WTC11 (cell line): ENCODE measurements around the gene MAP7D1. TPM values are rescaled to one million over a fixed set of nuclear protein-coding genes. Genes with fewer than 3 reads are reported as not detected.

Experiments used
- ATAC-seq: fragments of 200-7000 bp; cut with Tn5 transposase; 2 replicates; pipeline ENCODE4 v1.10.0; 2021; ENCODE audit warnings: mild to moderate bottlenecking, moderate library complexity
- CTCF ChIA-PET: fragments of 300-600 bp; sonication (Branson Sonifier 250); formaldehyde crosslinking; loops from one replicate; lab custom pipeline; 2021; ENCODE audit warnings: antibody characterized with exemption; lab: Charles Lee
- POLR2A ChIA-PET: fragments of 350-600 bp; sonication (Branson Sonifier 250); formaldehyde crosslinking; loops from one replicate; lab custom pipeline; 2021; ENCODE audit warnings: antibody characterized with exemption; lab: Charles Lee
- DNase-seq: peaks from one replicate; pipeline ENCODE4 v3.0.0; 2021; ENCODE audit warnings: low spot score
- H3K27ac Mint-ChIP-seq: 2 replicates; pipeline ENCODE4 v1.8.0; 2021; ENCODE audit warnings: mixed read lengths
- H3K27me3 Mint-ChIP-seq: 2 replicates; pipeline ENCODE4 v1.8.0; 2021; ENCODE audit warnings: low read depth, mild to moderate bottlenecking, moderate library complexity, mixed read lengths
- H3K36me3 Mint-ChIP-seq: 2 replicates; pipeline ENCODE4 v1.8.0; 2021; ENCODE audit warnings: mixed read lengths
- H3K4me1 Mint-ChIP-seq: 2 replicates; pipeline ENCODE4 v1.8.0; 2022; ENCODE audit warnings: mixed read lengths
- H3K4me3 Mint-ChIP-seq: 2 replicates; pipeline ENCODE4 v1.8.0; 2021; ENCODE audit warnings: mild to moderate bottlenecking, moderate library complexity, mixed read lengths
- H3K9me3 Mint-ChIP-seq: 2 replicates; pipeline ENCODE4 v1.8.0; 2021; ENCODE audit warnings: mixed read lengths
- ARID4B ChIP-seq: sonication (generic); formaldehyde crosslinking; IDR thresholded peaks from 2 replicates; pipeline ENCODE4 v1.8.0; 2023; ENCODE audit warnings: missing genetic modification reagents, mild to moderate bottlenecking, borderline replicate concordance
- ATF6 ChIP-seq: sonication (generic); formaldehyde crosslinking; IDR thresholded peaks from 2 replicates; pipeline ENCODE4 v1.8.1; 2023; ENCODE audit warnings: mild to moderate bottlenecking, missing genetic modification reagents
- CREM ChIP-seq: sonication (generic); formaldehyde crosslinking; IDR thresholded peaks from 2 replicates; pipeline ENCODE4 v1.8.1; 2022; ENCODE audit warnings: mild to moderate bottlenecking, missing genetic modification reagents, moderate library complexity
- ESRRA ChIP-seq: sonication (generic); formaldehyde crosslinking; IDR thresholded peaks from 2 replicates; pipeline ENCODE4 v1.8.1; 2022; ENCODE audit warnings: mild to moderate bottlenecking, missing genetic modification reagents, borderline replicate concordance
- ETV6 ChIP-seq: sonication (generic); formaldehyde crosslinking; IDR thresholded peaks from 2 replicates; pipeline ENCODE4 v1.8.1; 2022; ENCODE audit warnings: mild to moderate bottlenecking, missing genetic modification reagents
- FOXJ3 ChIP-seq: sonication (generic); formaldehyde crosslinking; IDR thresholded peaks from 2 replicates; pipeline ENCODE4 v1.9.0; 2021; ENCODE audit warnings: missing genetic modification reagents, mild to moderate bottlenecking, borderline replicate concordance
- HMGXB4 ChIP-seq: sonication (generic); formaldehyde crosslinking; IDR thresholded peaks from 2 replicates; pipeline ENCODE4 v1.8.1; 2023; ENCODE audit warnings: mild to moderate bottlenecking, moderate library complexity, missing genetic modification reagents
- JUN ChIP-seq: sonication (generic); formaldehyde crosslinking; IDR thresholded peaks from 2 replicates; pipeline ENCODE4 v1.8.0; 2023; ENCODE audit warnings: mild to moderate bottlenecking, missing genetic modification reagents
- MAX ChIP-seq: sonication (generic); formaldehyde crosslinking; IDR thresholded peaks from 2 replicates; pipeline ENCODE4 v1.8.0; 2022; ENCODE audit warnings: mild to moderate bottlenecking, missing genetic modification reagents
- NFATC4 ChIP-seq: fragments of 250-450 bp; sonication (Bioruptor Pico); IDR thresholded peaks from 2 replicates; pipeline ENCODE4 v1.9.0; 2021; ENCODE audit warnings: mild to moderate bottlenecking
- PRRX2 ChIP-seq: fragments of 250-450 bp; sonication (Bioruptor Pico); IDR thresholded peaks from 2 replicates; pipeline ENCODE4 v1.8.0; 2021; ENCODE audit warnings: mild to moderate bottlenecking
- RELA ChIP-seq: sonication (generic); formaldehyde crosslinking; IDR thresholded peaks from 2 replicates; pipeline ENCODE4 v1.8.1; 2022; ENCODE audit warnings: missing genetic modification reagents, mild to moderate bottlenecking, borderline replicate concordance
- TEAD4 ChIP-seq: sonication (generic); formaldehyde crosslinking; IDR thresholded peaks from 2 replicates; pipeline ENCODE4 v1.8.0; 2022; ENCODE audit warnings: mild to moderate bottlenecking, missing genetic modification reagents
- ZNF219 ChIP-seq: sonication (generic); formaldehyde crosslinking; IDR thresholded peaks from 2 replicates; pipeline ENCODE4 v1.8.0; 2023; ENCODE audit warnings: missing genetic modification reagents, mild to moderate bottlenecking, borderline replicate concordance
- ZNF232 ChIP-seq: sonication (generic); formaldehyde crosslinking; IDR thresholded peaks from 2 replicates; pipeline ENCODE4 v1.8.0; 2022; ENCODE audit warnings: mild to moderate bottlenecking, missing genetic modification reagents
- ZNF396 ChIP-seq: fragments of 250-450 bp; sonication (Bioruptor Pico); IDR thresholded peaks from 2 replicates; pipeline ENCODE4 v1.8.0; 2021; ENCODE audit warnings: mild to moderate bottlenecking, moderate library complexity, borderline replicate concordance
- total RNA-seq: library from RNA; stranded (reverse); gene quantifications from 3 replicates; pipeline ENCODE4 v1.2.3, GENCODE V29; 2021
- TF ChIP-seq, protein P1 (sequence below): sonication (generic); formaldehyde crosslinking; IDR thresholded peaks from 2 replicates; pipeline ENCODE4 v1.8.1; 2023; ENCODE audit warnings: mild to moderate bottlenecking, missing genetic modification reagents

MAP7D1 gene
- total RNA-seq, 1 experiment from 2014 or later: 88.7 TPM

DNA sequence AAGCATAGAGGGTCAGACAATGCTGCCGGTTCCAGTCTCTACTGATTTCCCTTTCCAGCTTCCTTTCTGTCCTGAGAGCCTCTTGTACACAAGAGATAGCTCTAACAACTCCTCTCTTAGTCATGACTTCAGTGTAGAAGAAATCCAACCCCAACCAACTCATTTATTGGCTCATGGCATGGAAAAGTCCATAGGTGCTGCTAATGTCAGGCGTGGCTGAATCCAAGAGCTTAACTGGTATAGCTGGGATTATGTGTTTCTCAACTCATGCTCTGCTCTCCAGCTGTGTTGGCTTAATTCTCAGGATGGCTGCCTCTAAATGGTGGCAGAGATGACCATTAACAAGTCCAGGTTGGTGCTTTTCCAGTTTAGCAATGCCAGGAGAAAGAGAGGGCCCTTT, 55.9 kb downstream of the MAP7D1 start:
- CTCF ChIA-PET: interaction anchor here (1.0 to 1.5 kb wide), 4 partner anchors 12 to 115 kb away, joined by 3 to 7 read pairs (median 4); partner anchors contain the start of genes THRAP3 and TRAPPC3
- POLR2A ChIA-PET: interaction anchor here (0.7 to 1.0 kb wide), 2 partner anchors 12 to 13 kb away, joined by 3 to 4 read pairs; partner anchors contain the start of gene THRAP3

DNA sequence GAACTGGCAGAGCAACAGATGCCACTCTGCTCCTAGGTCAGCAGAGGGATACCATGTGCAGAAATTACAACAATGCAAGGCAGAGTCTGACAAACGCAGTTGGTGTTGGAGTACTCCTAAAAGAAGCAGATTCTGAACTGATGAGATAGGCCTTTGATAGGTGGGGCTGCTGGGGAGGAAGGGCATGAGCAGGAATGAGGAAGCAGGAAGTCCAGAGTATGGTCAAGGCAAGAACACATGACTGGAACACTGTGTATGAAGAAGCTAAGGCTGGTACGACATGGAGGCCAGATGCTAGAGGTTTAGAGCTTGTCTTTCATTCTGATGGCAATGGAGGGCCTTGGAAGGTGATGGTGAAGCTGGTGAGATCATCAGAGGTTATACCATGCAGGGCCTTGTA, 56.8 kb downstream of the MAP7D1 start:
- DNase-seq (no peak), ATAC-seq (no peak)
- ChIA-PET POLR2A (no interaction called here), CTCF (interaction anchor here (1.0 kb wide), 2 partner anchors 12 to 116 kb away, joined by 3 read pairs; no protein-coding TSS in a partner anchor)
- Mint-ChIP-seq H3K9me3 (no peaks in the 10 kb centered on the region), H3K27ac (no peak overlapping the region), H3K27me3 (no peaks in the 10 kb centered on the region; the same call in 1 of the 2 replicates), H3K4me3 (no peak overlapping the region), H3K4me1 (no peaks in the 10 kb centered on the region), H3K36me3 (no peaks in the 10 kb centered on the region)
- no peak for TF ChIP-seq ZNF396 (CRISPR knock-in tag)
- TF ChIP-seq ZNF219 (CRISPR knock-in tag): no peak
- TF ChIP-seq ARID4B: no peak
- no peak for TF ChIP-seq HMGXB4 (CRISPR knock-in tag)
- no peak for TF ChIP-seq RELA (CRISPR knock-in tag)
- TF ChIP-seq ETV6 (CRISPR knock-in tag): no peak
- no peak for TF ChIP-seq ZNF232
- no peak for TF ChIP-seq CREM (CRISPR knock-in tag)

More for the DNA sequence above, 55.9 kb downstream of the MAP7D1 start:
- H3K36me3 Mint-ChIP-seq: no peaks in the 10 kb centered on the region
- no peak overlapping the region for H3K4me3 Mint-ChIP-seq
- no peak overlapping the region for H3K27ac Mint-ChIP-seq
- DNase-seq: no peak
- ATAC-seq: no peak
- H3K9me3 Mint-ChIP-seq: no peaks in the 10 kb centered on the region
- TF ChIP-seq, protein P1, sequence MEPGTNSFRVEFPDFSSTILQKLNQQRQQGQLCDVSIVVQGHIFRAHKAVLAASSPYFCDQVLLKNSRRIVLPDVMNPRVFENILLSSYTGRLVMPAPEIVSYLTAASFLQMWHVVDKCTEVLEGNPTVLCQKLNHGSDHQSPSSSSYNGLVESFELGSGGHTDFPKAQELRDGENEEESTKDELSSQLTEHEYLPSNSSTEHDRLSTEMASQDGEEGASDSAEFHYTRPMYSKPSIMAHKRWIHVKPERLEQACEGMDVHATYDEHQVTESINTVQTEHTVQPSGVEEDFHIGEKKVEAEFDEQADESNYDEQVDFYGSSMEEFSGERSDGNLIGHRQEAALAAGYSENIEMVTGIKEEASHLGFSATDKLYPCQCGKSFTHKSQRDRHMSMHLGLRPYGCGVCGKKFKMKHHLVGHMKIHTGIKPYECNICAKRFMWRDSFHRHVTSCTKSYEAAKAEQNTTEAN: no peak
- no peak for TF ChIP-seq RELA (CRISPR knock-in tag)
- no peak for TF ChIP-seq JUN (CRISPR knock-in tag)
- no peak for TF ChIP-seq CREM (CRISPR knock-in tag)
- no peak for TF ChIP-seq ATF6
- no peak for TF ChIP-seq PRRX2 (CRISPR knock-in tag)
- TF ChIP-seq HMGXB4 (CRISPR knock-in tag): no peak
- TF ChIP-seq FOXJ3: no peak
- TF ChIP-seq MAX (CRISPR knock-in tag): no peak
- no peak for TF ChIP-seq ZNF396 (CRISPR knock-in tag)
- TF ChIP-seq ESRRA (CRISPR knock-in tag): no peak
- no peak for TF ChIP-seq NFATC4 (CRISPR knock-in tag)
- no peak for TF ChIP-seq TEAD4 (CRISPR knock-in tag)
- H3K27me3 Mint-ChIP-seq: no peaks in the 10 kb centered on the region; the same call in 1 of the 2 replicates
- peaks cover 8% of the 10 kb centered on the region for H3K4me1 Mint-ChIP-seq
